H9 (cell line): ENCODE data around the gene STK17B. TPM values are rescaled to one million over a fixed set of nuclear protein-coding genes. Genes with fewer than 3 reads are reported as not detected.
"Not testable (repeated sequence)": the region's sequence is repeated elsewhere in the genome, so short reads cannot be mapped to it uniquely, and the experiment has no call there.

ENCODE experiments used
- DNase-seq: peaks from one replicate; pipeline ENCODE4 v3.0.0-alpha.2; 2017
- H2AFZ ChIP-seq: one replicate; pipeline ENCODE4 v1.6.1; 2013; ENCODE audit warnings: mild to moderate bottlenecking, low read length, control low read depth, moderate library complexity
- H2AK5ac ChIP-seq: 2 replicates; pipeline ENCODE4 v1.6.1; 2013; ENCODE audit warnings: low read length, control low read depth, mixed read lengths; ENCODE audit not compliant: insufficient read length
- H2BK120ac ChIP-seq: one replicate; pipeline ENCODE4 v1.6.1; 2013; ENCODE audit warnings: low read depth, mild to moderate bottlenecking, low read length, control low read depth, inconsistent platforms; ENCODE audit not compliant: poor library complexity, severe bottlenecking
- H2BK12ac ChIP-seq: 2 replicates; pipeline ENCODE4 v1.6.1; 2013; ENCODE audit warnings: low read length, control low read depth, mixed read lengths, low read depth; ENCODE audit not compliant: insufficient read length
- H2BK15ac ChIP-seq: 2 replicates; pipeline ENCODE4 v1.6.1; 2013; ENCODE audit warnings: low read depth, low read length, control low read depth
- H2BK20ac ChIP-seq: one replicate; pipeline ENCODE4 v1.6.1; 2013; ENCODE audit warnings: low read depth, mild to moderate bottlenecking, low read length, control low read depth, inconsistent platforms; ENCODE audit not compliant: poor library complexity, severe bottlenecking
- H2BK5ac ChIP-seq: 2 replicates; pipeline ENCODE4 v1.6.1; 2013; ENCODE audit warnings: low read length, control low read depth, mixed read lengths; ENCODE audit not compliant: insufficient read length
- H3K14ac ChIP-seq: 2 replicates; pipeline ENCODE4 v1.6.1; 2013; ENCODE audit warnings: low read length, control low read depth; ENCODE audit not compliant: insufficient read depth
- H3K18ac ChIP-seq: 2 replicates; pipeline ENCODE4 v1.6.1; 2013; ENCODE audit warnings: low read depth, mild to moderate bottlenecking, mixed read lengths, low read length, control low read depth; ENCODE audit not compliant: insufficient read length
- H3K23ac ChIP-seq: 2 replicates; pipeline ENCODE4 v1.6.1; 2013; ENCODE audit warnings: low read length, control low read depth, mixed read lengths, low read depth; ENCODE audit not compliant: insufficient read length
- H3K23me2 ChIP-seq: 2 replicates; pipeline ENCODE4 v1.6.1; 2013; ENCODE audit warnings: low read depth, mild to moderate bottlenecking, mixed read lengths, low read length, control low read depth; ENCODE audit not compliant: insufficient read length, poor library complexity, severe bottlenecking
- H3K27ac ChIP-seq: 2 replicates; pipeline ENCODE4 v1.5.1; 2013; ENCODE audit warnings: low read length, control low read depth, mixed read lengths, low read depth; ENCODE audit not compliant: insufficient read length
- H3K27me3 ChIP-seq: 2 replicates; pipeline ENCODE4 v1.6.1; 2013; ENCODE audit warnings: low read length, control low read depth, inconsistent platforms; ENCODE audit not compliant: insufficient read depth
- H3K4ac ChIP-seq: 2 replicates; pipeline ENCODE4 v1.6.1; 2013; ENCODE audit warnings: low read depth, mild to moderate bottlenecking, control low read depth, inconsistent platforms, low read length, moderate library complexity
- H3K4me1 ChIP-seq: 2 replicates; pipeline ENCODE4 v1.6.1; 2013; ENCODE audit warnings: low read length, control low read depth, inconsistent platforms; ENCODE audit not compliant: insufficient read depth
- H3K4me2 ChIP-seq: 2 replicates; pipeline ENCODE4 v1.6.1; 2013; ENCODE audit warnings: low read length, control low read depth, mixed read lengths; ENCODE audit not compliant: insufficient read length, insufficient read depth
- H3K56ac ChIP-seq: 2 replicates; pipeline ENCODE4 v1.6.1; 2013; ENCODE audit warnings: low read depth, mild to moderate bottlenecking, mixed read lengths, low read length, control low read depth; ENCODE audit not compliant: insufficient read length
- H3K79me1 ChIP-seq: 2 replicates; pipeline ENCODE4 v1.6.1; 2013; ENCODE audit warnings: low read depth, mild to moderate bottlenecking, moderate library complexity, low read length, control low read depth, inconsistent platforms; ENCODE audit not compliant: insufficient read depth, poor library complexity, severe bottlenecking
- H3K79me2 ChIP-seq: 2 replicates; pipeline ENCODE4 v1.6.1; 2013; ENCODE audit warnings: low read length, control low read depth, inconsistent platforms; ENCODE audit not compliant: insufficient read depth
- H3K9ac ChIP-seq: 2 replicates; pipeline ENCODE4 v1.6.1; 2013; ENCODE audit warnings: low read length, control low read depth, mixed read lengths; ENCODE audit not compliant: insufficient read length; ENCODE audit errors: extremely low read depth
- H3K9me3 ChIP-seq: one replicate; pipeline ENCODE4 v1.6.1; 2013; ENCODE audit warnings: low read depth, low read length, inconsistent platforms; ENCODE audit not compliant: control insufficient read depth
- H3T11ph ChIP-seq: one replicate; pipeline ENCODE4 v1.6.1; 2013; ENCODE audit warnings: mild to moderate bottlenecking, low read length, control low read depth, inconsistent platforms
- H4K20me1 ChIP-seq: one replicate; pipeline ENCODE4 v1.6.1; 2013; ENCODE audit not compliant: control insufficient read depth, insufficient read length, insufficient read depth
- H4K5ac ChIP-seq: 2 replicates; pipeline ENCODE4 v1.6.1; 2013; ENCODE audit warnings: low read depth, mild to moderate bottlenecking, mixed read lengths, low read length, control low read depth; ENCODE audit not compliant: insufficient read length
- H4K8ac ChIP-seq: replicated peaks from 2 replicates; pipeline ENCODE4 v1.6.1; 2013; ENCODE audit warnings: low read length, control low read depth, mixed read lengths, low read depth; ENCODE audit not compliant: insufficient read length
- H4K91ac ChIP-seq: 2 replicates; pipeline ENCODE4 v1.6.1; 2013; ENCODE audit warnings: low read depth, mild to moderate bottlenecking, moderate library complexity, mixed read lengths, low read length, control low read depth; ENCODE audit not compliant: insufficient read length
- H3K27ac Mint-ChIP-seq, 3 experiments: 2 replicates in 2 of 3; 3 replicates in 1 of 3; pipeline ENCODE4 v1.8.0; 2020 to 2021; ENCODE audit warnings: mixed read lengths in 3 of 3, mild to moderate bottlenecking in 1 of 3, moderate library complexity in 1 of 3
- H3K27me3 Mint-ChIP-seq: 2 replicates; pipeline ENCODE4 v1.8.0; 2021; ENCODE audit warnings: low read depth, mild to moderate bottlenecking, moderate library complexity, mixed read lengths
- H3K36me3 Mint-ChIP-seq, 3 experiments: 2 replicates in 2 of 3; 3 replicates in 1 of 3; pipeline ENCODE4 v1.8.0; 2020 to 2021; ENCODE audit warnings: low read depth in 3 of 3, mixed read lengths in 3 of 3; ENCODE audit not compliant: insufficient read depth in 1 of 3
- H3K4me1 Mint-ChIP-seq, 2 experiments: 2 replicates each; pipeline ENCODE4 v1.8.0; 2020; ENCODE audit warnings: mixed read lengths in 2 of 2
- H3K4me3 Mint-ChIP-seq, 2 experiments: 2 replicates in 1 of 2; 3 replicates in 1 of 2; pipeline ENCODE4 v1.8.0; 2020 to 2021; ENCODE audit warnings: mild to moderate bottlenecking in 2 of 2, mixed read lengths in 2 of 2, moderate library complexity in 1 of 2
- H3K9me3 Mint-ChIP-seq, 2 experiments: 2 replicates in 1 of 2; 3 replicates in 1 of 2; pipeline ENCODE4 v1.8.0; 2020; ENCODE audit warnings: mild to moderate bottlenecking in 2 of 2, mixed read lengths in 2 of 2, moderate library complexity in 1 of 2
- CTCF ChIP-seq: fragments of 200-600 bp; sonication (generic); conservative IDR thresholded peaks from 3 replicates; pipeline ENCODE4 v1.8.0; 2021; ENCODE audit warnings: antibody characterized with exemption, mild to moderate bottlenecking
- WGBS: extraction: QIAGEN DNeasy Blood & Tissue Kit; methylation state at CpG from one replicate; pipeline ENCODE4 v1.1.7; 2013; ENCODE audit warnings: missing lambda C conversion rate, low lambda C conversion rate, mixed read lengths; ENCODE audit not compliant: insufficient read length; ENCODE audit errors: extremely low coverage; 5-methylcytosine and 5-hydroxymethylcytosine counted together
- total RNA-seq: library from RNA; stranded (reverse); gene quantifications from 2 replicates; pipeline ENCODE4 v1.2.1, GENCODE V29; 2021

STK17B gene
- total RNA-seq, 1 experiment from 2014 or later: 6.1 TPM

- Histone ChIP-seq H3K56ac (no peak overlapping the region), H2BK12ac (no peak overlapping the region), H3K4me2 (no peak overlapping the region), H3K4me1 (no peaks in the 10 kb centered on the region), H3K27ac (no peak overlapping the region), H3T11ph (no peak overlapping the region), H2AK5ac (no peak overlapping the region), H2BK15ac (no peak overlapping the region), H3K79me2 (no peaks in the 10 kb centered on the region), H2BK120ac (no peak overlapping the region), H3K9me3 (no peaks in the 10 kb centered on the region), H4K5ac (no peak overlapping the region), H3K79me1 (no peaks in the 10 kb centered on the region), H4K91ac (no peak overlapping the region), H3K4ac (no peak overlapping the region), H2AFZ (no peak overlapping the region), H3K23me2 (no peaks in the 10 kb centered on the region), H3K18ac (no peak overlapping the region), H3K23ac (no peak overlapping the region), H4K8ac (no peak overlapping the region), H3K14ac (no peak overlapping the region), H2BK5ac (no peak overlapping the region), H2BK20ac (no peak overlapping the region), H4K20me1 (no peaks in the 10 kb centered on the region), H3K9ac (no peak overlapping the region), H3K27me3 (no peaks in the 10 kb centered on the region)
- Mint-ChIP-seq H3K27ac (no peak overlapping the region), H3K9me3 (peaks cover 0 to 3% of the 10 kb centered on the region in 2 experiments; a peak in 2 of 5 replicates), H3K27me3 (no peaks in the 10 kb centered on the region), H3K4me3 (no peak overlapping the region), H3K36me3 (no peaks in the 10 kb centered on the region), H3K4me1 (no peaks in the 10 kb centered on the region; a peak in 1 of 4 replicates)
- no peak for TF ChIP-seq CTCF
- WGBS: no CpG with 5 or more reads among the region's 2 CpGs
- DNase-seq: no peak
These were observed 16.6 kb upstream of the STK17B start for GRCh38 chr2:196187898-196188458.

GRCh38 chr2:196187175-196187700 lies 15.9 kb upstream of the STK17B start:
- not testable (repeated sequence) for H3K27me3 Mint-ChIP-seq, H3K27ac Mint-ChIP-seq, H3K4ac ChIP-seq, H3K4me2 ChIP-seq, H3K4me1 Mint-ChIP-seq, H2BK15ac ChIP-seq, H3K27me3 ChIP-seq, H3K4me3 Mint-ChIP-seq, H3K56ac ChIP-seq, H3K9me3 Mint-ChIP-seq, H3K79me2 ChIP-seq, H4K5ac ChIP-seq, H3K23me2 ChIP-seq, H2BK120ac ChIP-seq, H2AFZ ChIP-seq, H3K23ac ChIP-seq, H2BK12ac ChIP-seq, H2AK5ac ChIP-seq, H3K79me1 ChIP-seq, H2BK20ac ChIP-seq, H3K9me3 ChIP-seq, H3K36me3 Mint-ChIP-seq, H3T11ph ChIP-seq, H3K4me1 ChIP-seq, DNase-seq, H4K20me1 ChIP-seq, H2BK5ac ChIP-seq, H3K18ac ChIP-seq, H3K27ac ChIP-seq, H4K8ac ChIP-seq, H4K91ac ChIP-seq, H3K9ac ChIP-seq, H3K14ac ChIP-seq
- WGBS: no CpG with 5 or more reads among the region's 2 CpGs
